ENCODE measurements around the gene BOD1L1. TPM values are rescaled to one million over a fixed set of nuclear protein-coding genes. Genes with fewer than 3 reads are reported as not detected.

BOD1L1 gene
- total and polyA plus RNA-seq, 2 of the 8 experiments (the other 6 are each of a cell fraction or from before 2014, with no cell fraction given) = 6.8 to 39.3 TPM

GRCh38 chr4:13577660-13578059 lies 49.9 kb downstream of the BOD1L1 start (continued):
- TF ChIP-seq CHD7 (IDR thresholded peaks at IDR 0.05; ENCODE audit: insufficient replicate concordance, low read length) (no peak), ZNF274 (IDR thresholded peaks at IDR 0.05; ENCODE audit: borderline replicate concordance, extremely low read depth, low read length) (no peak), NRF1 (IDR thresholded peaks at IDR 0.05; ENCODE audit: low read depth, low read length) (no peak), MAX (IDR thresholded peaks at IDR 0.05) (no peak), KDM1A (IDR thresholded peaks at IDR 0.05; ENCODE audit: borderline replicate concordance, low read length) (no peak), HDAC6 (IDR thresholded peaks at IDR 0.05; ENCODE audit: low read depth, low read length) (no peak), SIX5 (IDR thresholded peaks at IDR 0.05; ENCODE audit: low read depth, low read length) (no peak), RFX5 (IDR thresholded peaks at IDR 0.05; ENCODE audit: borderline replicate concordance, low read depth, low read length) (no peak), BACH1 (IDR thresholded peaks at IDR 0.05; ENCODE audit: low read length) (no peak), JUN (IDR thresholded peaks at IDR 0.05; ENCODE audit: low read depth, low read length) (no peak), JUND (IDR thresholded peaks at IDR 0.05; ENCODE audit: low read length) (no peak)

Measured in H1 (cell line).